Stimulated activated CD8-positive, alpha-beta memory T cell treated with anti-CD3 and anti-CD28 coated beads, Interleukin-7, amount 100 ng/mL, for 48 hours (primary cell): ENCODE results near the gene AGPAT2.

ENCODE experiments used
- DNase-seq, 2 donors: peaks; one replicate each; pipeline ENCODE4 v3.0.0-alpha.2; 2020; ENCODE audit warnings: low read depth in 1 of 2; ENCODE audit errors: extremely low read depth in 1 of 2

AGPAT2 gene

GRCh38 chr9:136703276-136703860 is 16.1 kb upstream of the AGPAT2 start:
- DNase-seq, result no peak

GRCh38 chr9:136701668-136702053 is 14.4 kb upstream of the AGPAT2 start:
- no peak for DNase-seq

- peak; percentile 50 to 81 for DNase-seq
Observed at GRCh38 chr9:136700959-136701667, 13.9 kb upstream of the AGPAT2 start.

- no peak for DNase-seq
Observed at GRCh38 chr9:136700304-136700703, 13.0 kb upstream of the AGPAT2 start.

- DNase-seq, result no peak
Observed at GRCh38 chr9:136698635-136699246, 11.5 kb upstream of the AGPAT2 start.

- DNase-seq, result no peak
Observed at GRCh38 chr9:136697821-136698526, 10.7 kb upstream of the AGPAT2 start.

- DNase-seq, result no peak
Observed at GRCh38 chr9:136697146-136697820, 10.0 kb upstream of the AGPAT2 start.

GRCh38 chr9:136696502-136696901 is 9.2 kb upstream of the AGPAT2 start:
- no peak for DNase-seq

GRCh38 chr9:136695955-136696354 is 8.7 kb upstream of the AGPAT2 start:
- DNase-seq, result no peak

GRCh38 chr9:136695435-136695895 is 8.2 kb upstream of the AGPAT2 start:
- no peak for DNase-seq

GRCh38 chr9:136694872-136695247 is 7.6 kb upstream of the AGPAT2 start:
- DNase-seq, result no peak

- no peak for DNase-seq
Observed at GRCh38 chr9:136694163-136694871, 7.1 kb upstream of the AGPAT2 start.

GRCh38 chr9:136693490-136694162 is 6.4 kb upstream of the AGPAT2 start:
- no peak for DNase-seq

- no peak for DNase-seq
Observed at GRCh38 chr9:136693135-136693489, 5.9 kb upstream of the AGPAT2 start.

GRCh38 chr9:136692185-136693134 is 5.2 kb upstream of the AGPAT2 start:
- no peak for DNase-seq

- no peak for DNase-seq
Observed at GRCh38 chr9:136691316-136692184, 4.3 kb upstream of the AGPAT2 start.

GRCh38 chr9:136690806-136691261 is 3.6 kb upstream of the AGPAT2 start:
- no peak for DNase-seq
